BLaER1 (cell line): ENCODE measurements around the gene COCH.

Experiments used
- H3K27ac ChIP-seq: shearing (Covaris generic); formaldehyde crosslinking; 2 replicates; pipeline ENCODE4 v1.8.1; 2022
- H3K27me3 ChIP-seq: shearing (Covaris generic); formaldehyde crosslinking; 2 replicates; pipeline ENCODE4 v1.8.1; 2022
- H3K36me3 ChIP-seq: shearing (Covaris generic); formaldehyde crosslinking; 2 replicates; pipeline ENCODE4 v1.8.1; 2022
- H3K4me1 ChIP-seq: shearing (Covaris generic); formaldehyde crosslinking; 2 replicates; pipeline ENCODE4 v1.8.1; 2022
- H3K4me2 ChIP-seq: shearing (Covaris generic); formaldehyde crosslinking; 2 replicates; pipeline ENCODE4 v1.8.1; 2022
- H3K4me3 ChIP-seq: shearing (Covaris generic); formaldehyde crosslinking; 2 replicates; pipeline ENCODE4 v1.8.1; 2022
- H3K9ac ChIP-seq: shearing (Covaris generic); formaldehyde crosslinking; 2 replicates; pipeline ENCODE4 v1.8.1; 2022
- H3K9me3 ChIP-seq: shearing (Covaris generic); formaldehyde crosslinking; 2 replicates; pipeline ENCODE4 v1.8.1; 2022
- H4K20me1 ChIP-seq: shearing (Covaris generic); formaldehyde crosslinking; 2 replicates; pipeline ENCODE4 v1.8.1; 2022
- Cebpa-rat ChIP-seq: shearing (Covaris generic); IDR thresholded peaks from 2 replicates; pipeline ENCODE4 v1.8.1; 2022

COCH gene

DNA sequence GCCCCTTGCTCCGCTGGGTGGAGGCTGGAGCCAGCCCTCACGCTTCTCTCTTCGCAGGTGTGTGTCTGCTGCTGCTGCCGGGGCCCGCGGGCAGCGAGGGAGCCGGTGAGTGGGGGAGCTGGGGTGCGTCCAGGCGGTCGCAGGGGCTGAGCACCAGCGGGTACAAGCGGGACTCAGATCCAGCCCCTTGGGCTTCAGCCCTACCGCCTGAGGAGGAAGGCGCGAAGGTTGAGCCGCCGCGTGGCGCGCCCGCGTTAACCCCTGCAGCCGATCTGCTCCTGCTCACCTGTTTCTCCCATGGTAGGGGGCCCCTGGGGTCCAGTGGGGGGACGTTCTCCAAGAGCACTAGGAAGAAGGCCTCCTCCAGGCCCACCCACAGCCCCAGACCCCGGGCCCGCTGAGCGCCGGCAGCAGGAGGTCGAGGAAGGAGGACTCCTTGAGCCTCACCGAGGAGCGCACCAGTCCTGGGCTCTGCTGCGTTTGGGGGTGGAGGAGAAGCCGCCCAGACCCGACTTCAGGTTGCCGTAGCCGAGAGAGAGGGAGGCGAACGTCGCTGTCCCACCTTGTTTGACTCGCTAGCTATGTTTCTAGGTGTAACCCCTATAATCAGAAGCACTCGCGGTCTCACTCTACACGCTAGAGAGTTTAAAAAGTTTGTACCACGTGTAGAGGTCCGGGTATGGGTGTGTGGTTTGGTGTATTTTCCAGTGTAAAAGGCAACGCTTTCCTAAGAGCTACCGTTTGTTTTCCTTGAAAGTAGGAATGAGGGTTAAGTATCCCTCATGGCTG is 834 bp downstream of the COCH start:
- Histone ChIP-seq H4K20me1 (no peaks in the 10 kb centered on the region; the same call in 1 of the 2 replicates), H3K4me3 (peak overlapping the region; percentile 88), H3K9ac (peak overlapping the region; percentile 92), H3K9me3 (no peaks in the 10 kb centered on the region), H3K4me1 (peaks cover 24% of the 10 kb centered on the region), H3K27ac (peak overlapping the region; percentile 92), H3K27me3 (no peaks in the 10 kb centered on the region), H3K36me3 (peaks cover 29% of the 10 kb centered on the region), H3K4me2 (peak overlapping the region; percentile 94)
- TF ChIP-seq Cebpa-rat = no peak

DNA sequence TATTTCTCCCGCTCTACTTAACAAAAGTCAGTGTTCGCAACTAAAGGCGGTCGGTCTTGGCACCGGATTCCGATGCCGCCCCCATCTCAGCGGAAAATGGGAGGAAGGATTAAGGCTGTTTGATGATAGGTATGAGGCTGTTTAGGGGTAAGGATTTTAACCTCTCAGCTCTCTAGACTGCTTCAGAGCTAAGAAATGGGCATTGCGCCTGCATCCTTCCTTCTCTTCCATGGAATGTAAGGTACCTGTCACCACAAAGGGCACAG is 1.4 kb downstream of the COCH start:
- Histone ChIP-seq H3K27ac (peak overlapping the region; percentile 92; the same call in 1 of the 2 replicates), H3K9me3 (no peaks in the 10 kb centered on the region), H3K9ac (peak overlapping the region; percentile 92; the same call in 1 of the 2 replicates), H4K20me1 (no peaks in the 10 kb centered on the region; the same call in 1 of the 2 replicates), H3K4me3 (peak overlapping the region; percentile 88), H3K4me1 (peaks cover 24% of the 10 kb centered on the region), H3K4me2 (peak overlapping the region; percentile 94), H3K27me3 (no peaks in the 10 kb centered on the region), H3K36me3 (peaks cover 35% of the 10 kb centered on the region)
- no peak for TF ChIP-seq Cebpa-rat

- no peak overlapping the region for H3K9ac ChIP-seq
- no peaks in the 10 kb centered on the region; the same call in 1 of the 2 replicates for H4K20me1 ChIP-seq
- TF ChIP-seq Cebpa-rat = no peak
- H3K4me2 ChIP-seq = peak overlapping the region; percentile 94; the same call in 1 of the 2 replicates
- no peak overlapping the region for H3K4me3 ChIP-seq
- H3K36me3 ChIP-seq = peaks cover 41% of the 10 kb centered on the region
- no peaks in the 10 kb centered on the region for H3K9me3 ChIP-seq
- no peaks in the 10 kb centered on the region for H3K27me3 ChIP-seq
- H3K4me1 ChIP-seq = peaks cover 24% of the 10 kb centered on the region
- no peak overlapping the region for H3K27ac ChIP-seq
These were observed 2.3 kb downstream of the COCH start for GRCh38 chr14:30876692-30877091.

GRCh38 chr14:30882431-30882830 is 8.1 kb downstream of the COCH start:
- H4K20me1 ChIP-seq = no peaks in the 10 kb centered on the region
- H3K27ac ChIP-seq = no peak overlapping the region
- H3K9ac ChIP-seq = no peak overlapping the region
- no peak overlapping the region for H3K4me2 ChIP-seq
- H3K4me1 ChIP-seq = no peaks in the 10 kb centered on the region
- TF ChIP-seq Cebpa-rat = no peak
- H3K27me3 ChIP-seq = no peaks in the 10 kb centered on the region
- no peak overlapping the region for H3K4me3 ChIP-seq
- no peaks in the 10 kb centered on the region for H3K9me3 ChIP-seq
- peaks cover 94% of the 10 kb centered on the region for H3K36me3 ChIP-seq

- H3K4me2 ChIP-seq = no peak overlapping the region
- no peak overlapping the region for H3K9ac ChIP-seq
These were observed 9.3 kb downstream of the COCH start for GRCh38 chr14:30883508-30884294.

DNA sequence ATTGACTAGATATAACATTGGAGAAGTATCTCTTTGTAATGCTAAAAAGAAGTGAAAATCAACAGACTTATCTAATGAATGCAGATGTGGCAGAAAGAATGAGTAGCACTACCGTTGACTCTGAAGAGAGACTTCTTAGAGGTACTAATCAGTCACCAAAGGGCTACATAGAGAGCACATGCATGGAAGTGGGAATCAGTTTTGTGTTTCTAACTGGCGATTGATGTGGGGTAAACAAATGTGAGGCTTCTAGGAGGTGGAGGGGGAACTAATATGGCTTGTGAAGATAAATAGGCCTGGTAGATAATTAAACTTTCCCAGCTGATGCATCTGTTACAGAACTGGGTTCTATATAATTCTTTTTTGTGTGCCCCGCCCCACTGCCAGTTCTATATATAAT is 10.5 kb downstream of the COCH start:
- Histone ChIP-seq H3K27me3 (no peaks in the 10 kb centered on the region), H3K9ac (no peak overlapping the region), H3K4me3 (no peak overlapping the region), H3K9me3 (no peaks in the 10 kb centered on the region), H3K27ac (no peak overlapping the region), H3K4me2 (no peak overlapping the region), H3K4me1 (no peaks in the 10 kb centered on the region), H4K20me1 (no peaks in the 10 kb centered on the region), H3K36me3 (peaks cover 82% of the 10 kb centered on the region)
- TF ChIP-seq Cebpa-rat = no peak

More at GRCh38 chr14:30883508-30884294, 9.3 kb downstream of the COCH start:
- Histone ChIP-seq H3K4me1 (no peaks in the 10 kb centered on the region), H3K4me3 (no peak overlapping the region), H3K27ac (no peak overlapping the region), H3K36me3 (peaks cover 88% of the 10 kb centered on the region), H3K27me3 (no peaks in the 10 kb centered on the region), H3K9me3 (no peaks in the 10 kb centered on the region), H4K20me1 (no peaks in the 10 kb centered on the region)
- no peak for TF ChIP-seq Cebpa-rat

- no peak overlapping the region for H3K27ac ChIP-seq
- H3K36me3 ChIP-seq = peaks cover 78% of the 10 kb centered on the region
- H3K4me3 ChIP-seq = no peak overlapping the region
- no peaks in the 10 kb centered on the region for H3K4me1 ChIP-seq
- H3K9ac ChIP-seq = no peak overlapping the region
- TF ChIP-seq Cebpa-rat = no peak
- H3K9me3 ChIP-seq = no peaks in the 10 kb centered on the region
- no peaks in the 10 kb centered on the region for H3K27me3 ChIP-seq
- no peak overlapping the region for H3K4me2 ChIP-seq
- no peaks in the 10 kb centered on the region for H4K20me1 ChIP-seq
These were observed 11.7 kb downstream of the COCH start for GRCh38 chr14:30885840-30886740.

DNA sequence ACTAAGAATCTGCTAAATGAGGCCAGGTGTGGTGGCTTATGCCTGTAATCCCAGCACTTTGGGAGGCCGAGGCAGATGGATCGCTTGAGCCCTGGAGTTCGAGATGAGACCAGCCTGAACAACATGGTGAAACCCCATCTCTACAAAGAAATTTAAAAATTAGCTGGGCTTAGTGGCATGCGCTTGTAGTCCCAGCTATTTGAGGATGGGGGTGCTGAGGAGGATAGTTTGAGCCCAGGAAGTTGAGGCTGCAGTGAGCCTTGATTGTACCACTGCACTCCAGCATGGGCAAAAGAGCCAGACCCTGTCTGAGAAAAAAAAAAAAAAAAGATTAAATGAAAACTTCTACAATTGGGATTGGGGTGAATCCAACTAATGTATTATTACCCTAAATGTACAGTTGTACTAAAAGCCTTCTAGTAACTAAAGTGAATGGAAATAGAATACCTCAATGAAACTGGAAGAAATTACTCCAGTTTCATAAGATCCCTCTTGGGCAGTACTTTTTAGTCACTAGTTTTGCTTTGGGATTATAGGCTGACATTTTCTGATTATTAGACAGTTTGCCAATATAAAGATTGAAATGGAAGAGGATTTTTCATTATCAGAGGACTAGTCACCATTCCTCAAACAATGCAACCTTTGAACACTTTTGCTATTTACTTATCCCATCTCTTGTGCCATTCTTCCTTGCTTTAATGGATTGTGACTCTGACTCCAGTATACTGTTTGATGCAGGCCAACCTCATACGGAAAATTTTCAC is 14.3 kb downstream of the COCH start:
- Histone ChIP-seq H3K36me3 (peaks cover 80% of the 10 kb centered on the region), H3K4me2 (no peak overlapping the region), H3K9me3 (no peaks in the 10 kb centered on the region), H3K4me3 (no peak overlapping the region), H3K4me1 (no peaks in the 10 kb centered on the region), H3K9ac (no peak overlapping the region), H3K27me3 (no peaks in the 10 kb centered on the region), H4K20me1 (no peaks in the 10 kb centered on the region), H3K27ac (no peak overlapping the region)
- no peak for TF ChIP-seq Cebpa-rat

DNA sequence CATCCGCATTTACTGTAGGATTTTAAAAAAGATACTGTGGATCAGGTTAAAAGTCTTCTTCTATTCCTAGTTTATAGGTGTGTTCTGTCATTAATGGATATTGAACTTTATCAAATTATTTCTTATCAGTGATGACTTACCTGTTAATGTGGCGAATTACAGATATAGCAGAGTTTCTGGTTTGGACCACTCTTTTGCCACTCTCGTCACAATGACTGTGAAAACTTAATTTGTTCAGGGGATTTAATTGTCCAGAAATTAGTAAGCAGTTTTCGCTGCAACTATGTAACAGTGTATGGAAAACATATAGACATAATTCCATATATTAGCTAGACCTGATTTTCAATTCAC is 14.9 kb downstream of the COCH start:
- peaks cover 74% of the 10 kb centered on the region for H3K36me3 ChIP-seq
- no peak for TF ChIP-seq Cebpa-rat

More for the DNA sequence above, 14.9 kb downstream of the COCH start:
- no peaks in the 10 kb centered on the region for H3K9me3 ChIP-seq
- H3K4me3 ChIP-seq = no peak overlapping the region
- no peaks in the 10 kb centered on the region for H3K27me3 ChIP-seq
- H3K4me2 ChIP-seq = no peak overlapping the region
- no peaks in the 10 kb centered on the region for H4K20me1 ChIP-seq
- H3K9ac ChIP-seq = no peak overlapping the region
- no peaks in the 10 kb centered on the region for H3K4me1 ChIP-seq
- no peak overlapping the region for H3K27ac ChIP-seq
